Cardiac septum (tissue), 1 donor: Measurements from ENCODE around the gene NET1. TPM values are rescaled to one million over a fixed set of nuclear protein-coding genes. Genes with fewer than 3 reads are reported as not detected.

Source experiments
- DNase-seq: peaks from one replicate; pipeline ENCODE4 v3.0.0-alpha.2; 2020; ENCODE audit warnings: low spot score
- intact Hi-C: fragments of 100-400 bp; cut with DNase I; formaldehyde crosslinking; loops from one replicate; pipeline ENCODE4 v1.14.0; 2022
- total RNA-seq: library from RNA; stranded (reverse); fragmentation: NEBNext Ultra II Directional; extraction: Animal tissue kit (Norgen Biotek cat#: 25700); gene quantifications from one replicate; pipeline ENCODE4 v1.2.1, GENCODE V29; 2021
- donor health status: DM: no; HTN: no; CAD: no.

Gene NET1
- total RNA-seq, 1 donor from 2014 or later = 20.9 TPM

DNA sequence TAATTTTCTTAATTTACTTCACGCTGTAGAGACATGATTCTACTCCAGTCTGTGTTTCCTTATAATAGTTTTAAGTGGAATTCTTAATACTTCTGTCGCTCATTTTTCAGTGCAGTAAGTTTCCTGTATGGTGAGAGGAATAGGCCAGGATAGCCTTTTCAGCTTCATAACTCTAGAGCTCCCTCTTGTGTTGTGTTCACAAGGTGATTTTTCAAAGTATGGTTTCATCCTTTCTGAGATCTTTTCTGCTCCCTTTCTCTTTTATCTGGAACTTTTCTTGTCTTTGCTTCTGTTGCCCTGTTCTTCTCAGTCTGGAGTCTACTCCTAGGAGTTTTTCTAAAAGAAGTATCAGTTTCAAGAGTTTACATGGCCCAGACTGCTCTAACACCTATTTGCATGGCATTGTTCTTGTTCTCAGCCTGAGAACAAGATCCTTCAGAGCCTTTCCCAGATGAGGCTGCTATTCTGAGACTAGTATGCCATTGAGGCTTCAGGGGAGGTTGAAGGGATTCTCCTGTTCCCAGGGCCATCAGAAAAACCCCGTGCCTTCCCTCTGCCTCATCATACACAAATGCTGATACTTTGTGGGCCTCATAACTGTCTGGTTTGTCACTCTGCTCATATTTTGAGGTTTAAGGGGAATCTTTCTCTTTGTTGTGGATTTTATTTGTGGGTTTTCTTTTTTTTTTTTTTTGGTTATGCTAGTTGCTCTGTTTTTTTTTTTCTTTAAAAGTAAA is 21.8 kb downstream of the NET1 start:
- no peak for DNase-seq
- intact Hi-C loops = loop anchor here (5.0 kb wide), 2 partner anchors 47 to 587 kb away; no protein-coding TSS in a partner anchor

GRCh38 chr10:5435328-5435727 is 23.0 kb downstream of the NET1 start:
- DNase-seq = no peak
- intact Hi-C loops = no loop called here

DNA sequence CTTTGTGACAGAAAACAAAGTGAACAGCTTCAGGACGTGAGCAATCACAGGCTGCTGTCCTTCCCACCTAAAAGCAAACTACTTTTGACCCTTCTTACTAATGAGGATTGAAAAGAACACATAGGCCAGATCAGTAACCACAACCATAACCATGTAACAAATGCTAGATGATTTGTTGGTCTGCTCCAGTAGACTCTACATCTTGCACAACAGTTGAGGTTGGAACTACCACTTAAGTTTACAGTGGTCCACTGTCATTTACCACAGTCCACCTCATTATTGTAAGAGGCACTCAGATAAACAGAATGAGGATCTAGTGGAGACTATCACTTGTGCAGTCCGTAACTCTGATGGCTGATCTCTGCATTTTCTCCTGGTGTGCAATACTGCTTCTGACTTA is 27.8 kb downstream of the NET1 start:
- intact Hi-C loops = loop anchor here (5.0 to 10.0 kb wide), 2 partner anchors 105 to 432 kb away; no protein-coding TSS in a partner anchor
- DNase-seq = no peak

- intact Hi-C loops = loop anchor here (5.0 to 10.0 kb wide), 2 partner anchors 104 to 431 kb away; no protein-coding TSS in a partner anchor
These were observed 28.7 kb downstream of the NET1 start for GRCh38 chr10:5441106-5441505.

DNA sequence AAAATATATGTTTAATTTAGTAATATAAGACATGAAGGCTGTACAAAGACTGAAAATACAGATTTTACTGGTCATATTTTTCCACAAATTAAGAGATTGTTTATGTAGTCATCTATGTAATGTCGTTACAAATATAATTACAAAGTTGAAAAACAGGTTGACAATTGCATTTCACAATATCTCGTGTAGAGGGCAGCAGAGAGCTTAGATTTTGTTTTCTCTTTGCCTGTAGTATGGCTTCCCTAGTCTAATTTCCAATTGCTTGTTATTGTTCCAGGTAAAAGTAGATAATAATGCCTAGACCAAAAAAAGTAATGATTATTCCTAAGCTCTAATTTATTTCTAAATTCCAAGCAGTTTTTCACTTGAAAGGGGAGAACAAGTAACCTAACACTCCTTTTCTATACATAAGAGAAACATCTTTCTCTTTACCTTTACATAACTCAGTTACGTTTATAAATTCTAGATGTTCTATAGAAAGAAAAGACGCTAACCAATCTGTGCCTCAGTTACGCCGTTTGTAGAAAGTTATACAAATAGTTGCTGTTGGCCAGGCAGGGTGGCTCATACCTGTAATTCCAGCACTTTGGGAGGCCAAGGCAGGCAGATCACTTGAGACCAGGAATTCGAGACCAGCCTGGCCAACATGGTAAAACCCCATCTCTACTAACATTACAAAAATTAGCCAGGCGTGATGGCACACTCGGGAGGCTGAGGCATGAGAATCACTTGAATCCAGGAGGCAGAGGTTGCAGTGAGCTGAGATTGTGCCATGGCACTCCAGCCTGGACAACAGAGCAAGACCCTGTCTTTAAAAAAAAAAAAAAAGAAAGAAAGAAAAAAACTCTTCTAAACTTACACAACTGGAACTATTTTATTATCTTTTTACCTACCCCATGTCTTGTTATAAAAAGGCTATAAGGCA is 30.0 kb downstream of the NET1 start:
- no peak for DNase-seq
- intact Hi-C loops = loop anchor here (1.0 to 10.0 kb wide), 3 partner anchors 102 to 430 kb away; no protein-coding TSS in a partner anchor

More at GRCh38 chr10:5441106-5441505, 28.7 kb downstream of the NET1 start:
- no peak for DNase-seq

- DNase-seq = no peak
- intact Hi-C loops = loop anchor here (1.0 to 10.0 kb wide), 3 partner anchors 102 to 429 kb away; no protein-coding TSS in a partner anchor
These were observed 30.6 kb downstream of the NET1 start for GRCh38 chr10:5442990-5443370.

GRCh38 chr10:5443429-5443828 is 31.1 kb downstream of the NET1 start:
- DNase-seq = no peak
- intact Hi-C loops = loop anchor here (5.0 to 10.0 kb wide), 2 partner anchors 101 to 429 kb away; no protein-coding TSS in a partner anchor

DNA sequence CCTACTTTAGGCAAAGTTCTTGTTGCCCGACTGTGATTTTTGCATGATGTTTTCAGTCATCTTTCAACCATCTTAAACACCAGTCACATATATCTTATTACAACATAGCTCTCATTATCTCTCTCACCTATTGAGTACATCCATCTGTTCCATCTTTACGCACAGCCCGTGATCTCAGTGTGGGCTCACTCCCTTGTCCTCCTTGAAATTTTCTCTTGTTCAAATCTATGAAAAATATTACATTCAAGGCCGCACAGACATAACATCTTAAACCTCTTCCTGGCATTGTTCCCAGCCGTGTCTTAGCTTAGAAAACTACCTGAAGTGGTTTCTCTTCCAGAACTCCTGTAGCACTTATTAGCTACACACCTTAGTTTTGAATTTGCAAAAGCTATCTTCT is 32.6 kb downstream of the NET1 start:
- DNase-seq = no peak
- intact Hi-C loops = loop anchor here (10.0 kb wide), 1 partner anchor 100 kb away; no protein-coding TSS in a partner anchor

- DNase-seq = peak; percentile 93
- intact Hi-C loops = loop anchor here (10.0 kb wide), 1 partner anchor 98 kb away; no protein-coding TSS in a partner anchor
These were observed 34.1 kb downstream of the NET1 start for GRCh38 chr10:5446390-5446926.

GRCh38 chr10:5447056-5447455 is 34.7 kb downstream of the NET1 start:
- intact Hi-C loops = loop anchor here (10.0 kb wide), 1 partner anchor 98 kb away; no protein-coding TSS in a partner anchor
- DNase-seq = no peak

DNA sequence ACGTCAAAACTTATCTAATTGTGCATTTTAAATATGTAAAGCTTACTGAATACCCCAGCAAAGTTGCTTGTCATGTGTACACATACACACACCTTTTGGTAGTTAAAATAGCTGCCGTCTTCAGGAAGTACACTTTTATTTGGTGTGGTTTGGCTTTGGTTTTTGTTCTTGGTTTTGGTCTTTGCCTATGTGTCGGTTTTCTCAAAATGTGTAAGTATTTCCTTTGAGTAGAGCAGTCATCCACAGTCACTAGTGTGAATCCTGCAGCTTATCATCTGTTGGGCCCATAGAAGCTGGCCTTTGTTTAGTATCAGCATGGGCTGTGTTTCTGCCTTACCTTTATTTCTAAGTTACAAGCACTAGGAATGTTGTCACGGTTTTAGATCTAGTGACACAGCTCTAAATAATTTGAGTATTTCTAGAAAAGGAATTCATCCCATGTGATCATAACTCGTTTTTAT is 35.3 kb downstream of the NET1 start:
- DNase-seq = no peak
- intact Hi-C loops = loop anchor here (10.0 kb wide), 1 partner anchor 97 kb away; no protein-coding TSS in a partner anchor

- intact Hi-C loops = loop anchor here (10.0 kb wide), 1 partner anchor 96 kb away; no protein-coding TSS in a partner anchor
- DNase-seq = no peak
These were observed 36.1 kb downstream of the NET1 start for GRCh38 chr10:5448333-5449001.

GRCh38 chr10:5449227-5449626 is 36.9 kb downstream of the NET1 start:
- no peak for DNase-seq
- intact Hi-C loops = loop anchor here (10.0 kb wide), 1 partner anchor 96 kb away; no protein-coding TSS in a partner anchor

DNA sequence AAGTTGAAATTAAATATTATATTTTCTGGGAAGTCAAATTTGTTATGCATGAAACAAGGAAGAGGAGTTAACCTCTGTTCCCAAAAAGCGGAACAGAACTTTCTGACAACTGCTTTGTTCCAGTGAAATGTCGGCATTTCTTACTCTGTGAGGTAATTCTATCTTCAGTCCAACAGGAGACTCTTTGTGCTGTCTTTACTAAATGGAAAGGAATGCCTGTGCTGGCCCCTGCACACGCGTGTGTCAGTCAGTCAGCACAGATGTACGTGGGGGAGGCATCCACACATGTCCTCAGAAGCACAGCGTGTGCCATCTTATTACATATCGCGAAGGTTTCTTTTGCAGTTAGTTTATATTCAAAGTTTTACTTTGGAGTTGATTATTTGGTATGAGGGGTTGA is 37.5 kb downstream of the NET1 start:
- no peak for DNase-seq
- intact Hi-C loops = loop anchor here (10.0 kb wide), 1 partner anchor 95 kb away; no protein-coding TSS in a partner anchor

DNA sequence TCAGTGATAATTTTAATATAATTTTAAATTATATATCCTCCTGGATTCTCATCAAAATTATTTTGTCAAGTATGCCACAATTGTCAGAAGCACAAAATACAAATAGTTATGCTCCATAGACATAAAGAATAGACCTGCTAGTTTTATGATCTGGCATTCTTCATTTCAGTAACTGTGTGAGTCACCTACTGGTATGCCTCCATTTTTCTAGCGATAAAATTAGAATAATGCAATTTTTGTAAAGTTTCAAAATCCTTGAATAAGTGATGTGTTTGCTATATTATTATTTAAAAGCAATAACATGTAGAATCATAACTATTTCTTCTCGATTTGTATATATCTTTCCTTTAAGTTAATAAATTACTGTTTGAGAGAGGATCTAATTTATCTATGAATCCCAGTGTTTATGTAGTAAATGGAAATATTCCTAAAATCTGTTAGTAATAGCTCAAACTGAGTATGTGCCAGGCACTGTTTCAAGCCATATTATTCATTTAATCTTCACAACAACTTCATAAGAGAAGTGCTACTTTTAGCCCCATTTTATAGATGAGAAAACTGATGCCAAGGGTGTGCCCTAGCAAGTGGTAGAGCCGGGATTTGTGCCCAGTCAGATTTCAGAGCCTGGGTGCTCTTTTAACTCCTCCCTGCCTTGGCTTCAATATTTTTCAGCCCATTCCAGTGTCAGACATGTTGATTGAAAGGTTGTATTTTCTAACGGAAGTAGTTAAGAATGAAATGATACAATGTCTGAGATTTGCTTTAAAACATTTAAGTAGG is 38.4 kb downstream of the NET1 start:
- no peak for DNase-seq
- intact Hi-C loops = no loop called here

DNA sequence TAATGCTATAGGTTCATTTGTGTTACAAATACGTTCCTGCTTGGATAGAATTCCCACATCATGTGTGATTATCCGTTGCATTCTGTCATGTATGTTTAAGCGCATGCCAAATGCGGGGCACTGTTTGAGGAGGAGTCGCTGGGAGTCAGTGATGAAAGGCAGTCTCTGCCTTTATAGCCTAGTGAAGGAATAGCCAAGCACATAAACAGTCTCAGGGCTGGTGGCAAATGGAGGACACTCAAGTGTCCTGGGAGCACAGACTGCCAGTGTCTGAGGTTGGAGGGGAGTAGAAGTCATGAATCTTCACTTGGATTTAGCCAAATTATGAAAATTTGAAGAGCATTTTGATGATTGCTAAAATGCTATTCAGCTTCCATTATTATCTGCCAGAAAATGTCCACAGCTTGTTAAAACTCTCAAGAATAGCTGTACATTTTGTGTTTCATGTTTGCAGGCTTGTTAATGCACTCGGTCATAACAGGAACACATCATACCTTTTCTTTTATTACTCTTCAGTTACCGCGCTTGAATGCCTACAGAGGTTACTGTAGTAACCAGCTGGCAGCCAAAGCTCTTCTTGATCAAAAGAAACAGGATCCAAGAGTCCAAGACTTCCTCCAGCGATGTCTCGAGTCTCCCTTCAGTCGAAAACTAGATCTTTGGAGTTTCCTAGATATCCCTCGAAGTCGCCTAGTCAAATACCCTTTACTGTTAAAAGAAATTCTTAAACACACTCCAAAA is 41.6 kb downstream of the NET1 start:
- no peak for DNase-seq
- intact Hi-C loops = no loop called here

- no peak for DNase-seq
- intact Hi-C loops = no loop called here
These were observed 44.2 kb downstream of the NET1 start for GRCh38 chr10:5456563-5456962.
